MM.1S (cell line): ENCODE measurements around the gene TMPRSS12.
"Not testable (repeated sequence)": the region's sequence is repeated elsewhere in the genome, so short reads cannot be mapped to it uniquely, and the experiment has no call there.

Experiments
- EZH2 ChIP-seq: fragments of 300-600 bp; sonication (generic); optimal IDR thresholded peaks from 2 replicates; pipeline ENCODE3; 2017; ENCODE audit warnings: low read depth, mild to moderate bottlenecking, antibody characterized with exemption, low read length, mixed read lengths
- EZH2phosphoT487 ChIP-seq: fragments of 300-600 bp; sonication (generic); IDR thresholded peaks from 2 replicates; pipeline ENCODE4 v1.6.1; 2018; ENCODE audit warnings: antibody characterized with exemption, low read length
- TF ChIP-seq, protein P1 (sequence below): fragments of 300-600 bp; sonication (generic); IDR thresholded peaks from 2 replicates; pipeline ENCODE4 v1.5.1; 2016; ENCODE audit warnings: antibody characterized with exemption, low read length, mixed read lengths

DNA sequence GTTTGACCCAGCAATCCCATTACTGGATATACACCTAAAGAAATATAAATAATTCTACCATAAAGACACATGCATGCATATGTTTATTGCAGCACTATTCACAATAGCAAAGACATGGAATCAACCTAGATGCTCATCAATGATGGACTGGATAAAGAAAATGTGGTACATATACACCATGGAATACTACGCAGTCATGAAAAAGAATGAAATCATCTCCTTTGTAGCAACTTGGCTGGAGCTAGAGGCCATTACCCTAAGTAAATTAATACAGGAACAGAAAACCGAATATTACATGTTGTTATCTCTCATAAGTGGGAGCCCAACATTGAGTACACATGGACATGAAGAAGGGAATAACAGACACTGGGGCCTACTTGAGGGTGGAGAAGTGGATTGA is 13.0 kb downstream of the TMPRSS12 start:
- TF ChIP-seq, protein P1, sequence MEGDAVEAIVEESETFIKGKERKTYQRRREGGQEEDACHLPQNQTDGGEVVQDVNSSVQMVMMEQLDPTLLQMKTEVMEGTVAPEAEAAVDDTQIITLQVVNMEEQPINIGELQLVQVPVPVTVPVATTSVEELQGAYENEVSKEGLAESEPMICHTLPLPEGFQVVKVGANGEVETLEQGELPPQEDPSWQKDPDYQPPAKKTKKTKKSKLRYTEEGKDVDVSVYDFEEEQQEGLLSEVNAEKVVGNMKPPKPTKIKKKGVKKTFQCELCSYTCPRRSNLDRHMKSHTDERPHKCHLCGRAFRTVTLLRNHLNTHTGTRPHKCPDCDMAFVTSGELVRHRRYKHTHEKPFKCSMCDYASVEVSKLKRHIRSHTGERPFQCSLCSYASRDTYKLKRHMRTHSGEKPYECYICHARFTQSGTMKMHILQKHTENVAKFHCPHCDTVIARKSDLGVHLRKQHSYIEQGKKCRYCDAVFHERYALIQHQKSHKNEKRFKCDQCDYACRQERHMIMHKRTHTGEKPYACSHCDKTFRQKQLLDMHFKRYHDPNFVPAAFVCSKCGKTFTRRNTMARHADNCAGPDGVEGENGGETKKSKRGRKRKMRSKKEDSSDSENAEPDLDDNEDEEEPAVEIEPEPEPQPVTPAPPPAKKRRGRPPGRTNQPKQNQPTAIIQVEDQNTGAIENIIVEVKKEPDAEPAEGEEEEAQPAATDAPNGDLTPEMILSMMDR = not testable (repeated sequence)
- TF ChIP-seq EZH2phosphoT487, EZH2: not testable (repeated sequence)
